Thoracic aorta (tissue), 2 donors: Measurements from ENCODE around the gene MMP24. TPM values are rescaled to one million over a fixed set of nuclear protein-coding genes. Genes with fewer than 3 reads are reported as not detected.

Source experiments
- ATAC-seq: fragments of 150-250 bp; one replicate; pipeline ENCODE4 v1.8.0; 2017; ENCODE audit warnings: low read depth; ENCODE audit not compliant: insufficient number of reproducible peaks, low FRiP score
- DNase-seq: peaks from one replicate; pipeline ENCODE4 v3.0.0-alpha.2; 2020; ENCODE audit warnings: low spot score
- H3K27ac ChIP-seq, 2 donors: fragments of 200-600 bp; sonication (generic); 1 replicate in 1 of 2; 2 replicates in 1 of 2; pipeline ENCODE4 v1.5.1; 2016; ENCODE audit warnings: mild to moderate bottlenecking in 2 of 2, moderate library complexity in 2 of 2
- H3K27me3 ChIP-seq: fragments of 200-600 bp; sonication (generic); replicated peaks from 2 replicates; pipeline ENCODE4 v1.6.0; 2016; ENCODE audit warnings: mild to moderate bottlenecking; ENCODE audit not compliant: insufficient read depth
- H3K36me3 ChIP-seq: fragments of 200-600 bp; sonication (generic); one replicate; pipeline ENCODE4 v1.5.1; 2016
- H3K4me1 ChIP-seq, 2 donors: fragments of 200-600 bp; sonication (generic); 1 replicate in 1 of 2; 2 replicates in 1 of 2; pipeline versions ENCODE4 v1.5.1 to v1.6.0; 2016; ENCODE audit warnings: low read depth in 2 of 2, mild to moderate bottlenecking in 1 of 2; ENCODE audit not compliant: control insufficient read depth in 1 of 2
- H3K4me3 ChIP-seq: fragments of 200-600 bp; sonication (generic); 2 replicates; pipeline ENCODE4 v1.5.1; 2016; ENCODE audit warnings: mild to moderate bottlenecking
- H3K9me3 ChIP-seq: fragments of 200-600 bp; sonication (generic); 2 replicates; pipeline ENCODE4 v1.5.1; 2016
- total RNA-seq, 2 donors: library from RNA; depleted of rRNA; stranded (reverse); fragments of >200 nt; gene quantifications; one replicate each; pipeline versions ENCODE4 v1.1.0 to v1.2.3, GENCODE V29; 2016
- TF ChIP-seq, protein P1 (sequence below): fragments of 200-600 bp; sonication (generic); IDR thresholded peaks from one replicate; pipeline ENCODE4 v1.5.1; 2019; ENCODE audit warnings: antibody characterized with exemption

The MMP24 gene
- total RNA-seq, 2 donors from 2014 or later, result 0.27 to 0.71 TPM

DNA sequence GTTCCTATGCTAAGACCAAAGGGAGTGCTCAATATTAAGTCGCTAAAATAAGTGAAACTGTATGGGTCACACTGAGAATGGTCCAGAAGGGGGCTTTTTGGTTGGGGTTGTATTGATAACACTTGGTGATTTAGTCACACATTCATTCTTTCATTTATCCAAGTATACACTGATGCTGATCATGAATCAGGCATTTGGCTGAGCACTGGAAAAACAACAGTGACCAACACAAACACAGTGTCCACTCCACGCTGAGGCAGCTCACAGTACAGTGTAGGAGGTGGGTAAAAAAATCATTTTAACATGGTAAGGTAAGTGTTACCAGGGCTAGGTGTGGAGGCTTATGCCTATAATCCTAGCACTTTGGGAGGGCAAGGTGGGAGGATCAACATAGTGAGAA is 74.9 kb downstream of the MMP24 start:
- ATAC-seq (no peak), DNase-seq (no peak)
- no peak overlapping the region for H3K4me3 ChIP-seq
- TF ChIP-seq, protein P1, sequence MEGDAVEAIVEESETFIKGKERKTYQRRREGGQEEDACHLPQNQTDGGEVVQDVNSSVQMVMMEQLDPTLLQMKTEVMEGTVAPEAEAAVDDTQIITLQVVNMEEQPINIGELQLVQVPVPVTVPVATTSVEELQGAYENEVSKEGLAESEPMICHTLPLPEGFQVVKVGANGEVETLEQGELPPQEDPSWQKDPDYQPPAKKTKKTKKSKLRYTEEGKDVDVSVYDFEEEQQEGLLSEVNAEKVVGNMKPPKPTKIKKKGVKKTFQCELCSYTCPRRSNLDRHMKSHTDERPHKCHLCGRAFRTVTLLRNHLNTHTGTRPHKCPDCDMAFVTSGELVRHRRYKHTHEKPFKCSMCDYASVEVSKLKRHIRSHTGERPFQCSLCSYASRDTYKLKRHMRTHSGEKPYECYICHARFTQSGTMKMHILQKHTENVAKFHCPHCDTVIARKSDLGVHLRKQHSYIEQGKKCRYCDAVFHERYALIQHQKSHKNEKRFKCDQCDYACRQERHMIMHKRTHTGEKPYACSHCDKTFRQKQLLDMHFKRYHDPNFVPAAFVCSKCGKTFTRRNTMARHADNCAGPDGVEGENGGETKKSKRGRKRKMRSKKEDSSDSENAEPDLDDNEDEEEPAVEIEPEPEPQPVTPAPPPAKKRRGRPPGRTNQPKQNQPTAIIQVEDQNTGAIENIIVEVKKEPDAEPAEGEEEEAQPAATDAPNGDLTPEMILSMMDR, result no peak
- H3K27me3 ChIP-seq, result no peaks in the 10 kb centered on the region
- H3K9me3 ChIP-seq, result no peaks in the 10 kb centered on the region
- no peak overlapping the region for H3K27ac ChIP-seq
- no peaks in the 10 kb centered on the region for H3K36me3 ChIP-seq
- peaks cover 6 to 13% of the 10 kb centered on the region in 2 donors for H3K4me1 ChIP-seq

DNA sequence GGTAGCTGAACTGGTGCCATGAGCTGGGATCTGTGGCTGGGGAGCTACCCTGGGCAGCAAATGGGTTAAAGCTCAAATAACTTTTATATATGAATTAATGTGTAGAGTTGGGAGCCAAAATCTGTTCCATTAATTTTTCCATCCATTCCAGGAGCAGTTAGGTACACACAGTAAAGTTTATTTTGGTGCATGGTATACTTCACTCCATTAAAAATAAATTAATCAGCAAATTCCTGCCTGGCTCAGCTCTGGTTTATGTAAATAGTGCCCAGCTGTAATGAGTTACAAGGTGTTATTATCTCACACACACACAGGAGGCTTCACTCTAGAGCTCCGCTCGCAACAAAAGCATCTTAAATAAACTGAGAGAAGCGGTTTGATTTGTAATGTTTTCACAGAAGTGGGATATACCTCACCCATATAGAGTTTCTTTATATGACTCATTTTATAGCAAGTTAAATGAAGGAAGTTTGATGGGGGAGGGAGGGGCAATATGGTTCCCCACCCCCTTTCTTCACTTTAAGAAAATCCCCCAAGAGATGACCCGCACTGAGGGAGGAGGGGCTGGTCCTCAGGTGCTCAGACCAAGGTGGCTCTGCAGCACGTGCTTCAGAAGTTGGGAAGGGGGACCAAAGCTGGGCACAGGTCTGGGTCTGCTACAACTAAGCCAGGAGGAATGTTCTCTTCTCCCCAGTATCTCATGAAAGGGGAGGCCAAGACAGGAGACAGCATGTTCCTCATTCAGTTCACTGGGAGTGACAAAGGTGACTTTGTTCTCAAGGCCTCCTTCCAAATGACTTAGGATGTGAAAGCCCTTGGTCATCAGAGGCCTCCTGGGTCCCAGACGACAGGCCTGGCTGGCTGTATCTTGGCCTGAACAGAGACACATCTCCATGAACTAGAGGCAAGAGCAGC is 76.2 kb downstream of the MMP24 start:
- no peak overlapping the region for H3K27ac ChIP-seq
- no peaks in the 10 kb centered on the region for H3K9me3 ChIP-seq
- H3K4me3 ChIP-seq, result no peak overlapping the region
- H3K36me3 ChIP-seq, result no peaks in the 10 kb centered on the region
- TF ChIP-seq, protein P1, result no peak
- ATAC-seq (no peak), DNase-seq (no peak)
- H3K27me3 ChIP-seq, result no peaks in the 10 kb centered on the region
- H3K4me1 ChIP-seq, result peaks cover 18 to 26% of the 10 kb centered on the region in 2 donors

- H3K27ac ChIP-seq, result no peak overlapping the region
- H3K4me3 ChIP-seq, result no peak overlapping the region
- TF ChIP-seq, protein P1, result no peak
- ATAC-seq, result no peak
- DNase-seq, result no peak
- H3K27me3 ChIP-seq, result no peaks in the 10 kb centered on the region
- H3K36me3 ChIP-seq, result no peaks in the 10 kb centered on the region
- H3K4me1 ChIP-seq, result peaks cover 24 to 33% of the 10 kb centered on the region in 2 donors
- H3K9me3 ChIP-seq, result no peaks in the 10 kb centered on the region
Measured at GRCh38 chr20:35303382-35303734, 76.9 kb downstream of the MMP24 start.

GRCh38 chr20:35303735-35304491 is 77.4 kb downstream of the MMP24 start:
- peak; percentile 32 for ATAC-seq
- Histone ChIP-seq H3K9me3 (no peaks in the 10 kb centered on the region), H3K4me3 (no peak overlapping the region), H3K4me1 (peaks cover 30 to 38% of the 10 kb centered on the region in 2 donors), H3K27ac (no peak overlapping the region), H3K27me3 (no peaks in the 10 kb centered on the region), H3K36me3 (no peaks in the 10 kb centered on the region)
- TF ChIP-seq, protein P1, result peak; percentile 93
- peak; percentile 47 for DNase-seq

GRCh38 chr20:35304956-35305355 is 78.5 kb downstream of the MMP24 start:
- peak overlapping the region in 1 of 2 donors; percentile 83 for H3K27ac ChIP-seq
- no peak overlapping the region for H3K4me3 ChIP-seq
- TF ChIP-seq, protein P1, result no peak
- H3K9me3 ChIP-seq, result no peaks in the 10 kb centered on the region
- H3K27me3 ChIP-seq, result no peaks in the 10 kb centered on the region
- ATAC-seq, result no peak
- peaks cover 32 to 40% of the 10 kb centered on the region in 2 donors for H3K4me1 ChIP-seq
- no peaks in the 10 kb centered on the region for H3K36me3 ChIP-seq
- no peak for DNase-seq
